Measurements from ENCODE around the gene CLASP2. TPM values are rescaled to one million over a fixed set of nuclear protein-coding genes. Genes with fewer than 3 reads are reported as not detected.

Gene CLASP2
- polyA plus RNA-seq, 4 donors = 44.6 to 65.9 (median 53.2) TPM

DNA sequence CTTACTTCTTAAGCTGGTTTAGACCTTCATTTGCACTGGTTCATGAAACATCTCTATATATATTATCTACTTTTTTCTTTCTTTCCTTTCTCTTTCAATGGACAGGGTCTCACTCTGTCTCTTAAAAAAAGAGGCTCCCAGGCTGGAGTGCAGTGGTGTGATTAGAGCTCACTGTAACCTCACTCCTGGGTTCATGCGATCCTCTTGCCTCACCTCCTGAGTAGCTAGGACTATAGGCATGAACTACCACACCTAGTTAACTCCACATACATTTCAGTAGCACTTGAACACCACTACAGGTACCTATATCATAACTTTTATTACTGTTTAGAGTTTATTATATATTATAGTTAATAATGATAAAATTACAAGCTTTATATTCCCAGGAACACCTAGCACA, 160.8 kb downstream of the CLASP2 start:
- DNase-seq (ENCODE audit: low read depth in 4 of 4, low spot score in 2 of 4) = no peak

DNA sequence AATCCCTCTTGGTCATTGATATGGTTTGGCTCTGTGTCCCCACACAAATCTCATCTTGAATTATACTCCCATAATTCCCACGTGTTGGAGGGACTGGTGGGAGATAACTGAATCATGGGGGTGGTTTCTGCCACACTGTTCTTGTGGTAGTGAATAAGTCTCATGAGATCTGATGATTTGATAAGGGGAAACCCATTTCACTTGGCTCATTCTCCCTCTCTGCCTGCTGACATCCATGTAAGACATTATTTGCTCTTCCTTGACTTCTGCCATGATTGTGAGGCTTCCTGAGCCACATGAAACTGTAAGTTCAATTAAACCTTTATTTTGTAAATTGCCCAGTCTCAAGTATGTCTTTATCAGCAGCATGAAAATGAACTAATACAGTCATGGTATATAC, 171.0 kb downstream of the CLASP2 start:
- DNase-seq (ENCODE audit: low read depth in 4 of 4, low spot score in 2 of 4) = no peak

GRCh38 chr3:33544126-33544525, 173.9 kb downstream of the CLASP2 start:
- no peak for DNase-seq (ENCODE audit: low read depth in 4 of 4, low spot score in 2 of 4)

DNA sequence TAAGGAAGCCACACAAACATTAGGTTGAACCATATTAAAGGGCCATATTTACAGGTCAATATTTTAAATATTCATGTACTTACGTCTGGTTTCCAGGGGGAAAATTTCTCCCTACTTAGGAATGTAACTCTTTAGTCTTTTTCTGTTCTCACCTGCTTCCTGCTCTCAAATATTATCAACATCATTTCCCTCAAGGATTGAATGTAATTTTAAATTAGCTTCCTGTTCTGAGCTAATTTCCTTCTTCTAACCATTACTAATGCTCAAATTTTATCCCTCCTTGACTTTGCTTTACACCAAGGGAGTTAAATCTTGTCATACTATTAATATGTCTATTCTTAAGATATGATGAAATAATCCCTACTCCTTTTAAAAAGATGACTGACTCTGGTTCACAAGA, 174.5 kb downstream of the CLASP2 start:
- no peak for DNase-seq (ENCODE audit: low read depth in 4 of 4, low spot score in 2 of 4)

- DNase-seq (ENCODE audit: low read depth in 4 of 4, low spot score in 2 of 4) = no peak
Measured at GRCh38 chr3:33541918-33542317, 176.1 kb downstream of the CLASP2 start.

DNA sequence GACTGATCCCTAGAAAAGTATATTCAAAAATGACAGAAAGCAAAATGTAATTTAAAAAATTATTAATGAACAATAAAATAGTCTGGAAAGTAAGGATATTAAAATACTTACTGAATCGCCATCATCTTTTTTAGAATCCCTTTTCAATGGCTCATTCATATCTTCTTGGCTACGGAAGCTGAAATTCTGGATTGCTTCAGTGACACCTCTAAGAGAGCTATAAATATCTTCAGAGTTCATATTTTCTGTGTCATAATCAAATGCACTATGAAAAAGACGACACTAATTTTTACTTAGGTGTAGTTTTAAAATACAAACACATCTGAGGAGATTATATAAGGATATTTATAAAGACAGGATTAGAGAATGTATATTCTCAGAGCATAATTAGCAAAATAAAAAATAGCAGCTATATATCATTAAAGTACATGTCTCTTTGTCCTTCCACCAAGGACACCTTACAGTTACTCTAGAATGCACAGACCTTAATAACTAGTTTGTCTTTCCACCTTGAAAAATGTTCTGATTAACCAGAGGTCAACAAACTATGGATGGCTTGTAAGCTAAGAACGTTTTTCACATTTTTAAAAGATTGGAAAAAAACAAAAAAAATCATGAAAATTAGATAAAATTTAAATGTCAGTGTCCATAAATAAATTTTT, 179.2 kb downstream of the CLASP2 start:
- no peak for DNase-seq (ENCODE audit: low read depth in 4 of 4, low spot score in 2 of 4)

GRCh38 chr3:33537133-33537532, 180.9 kb downstream of the CLASP2 start:
- DNase-seq (ENCODE audit: low read depth in 4 of 4, low spot score in 2 of 4) = no peak

DNA sequence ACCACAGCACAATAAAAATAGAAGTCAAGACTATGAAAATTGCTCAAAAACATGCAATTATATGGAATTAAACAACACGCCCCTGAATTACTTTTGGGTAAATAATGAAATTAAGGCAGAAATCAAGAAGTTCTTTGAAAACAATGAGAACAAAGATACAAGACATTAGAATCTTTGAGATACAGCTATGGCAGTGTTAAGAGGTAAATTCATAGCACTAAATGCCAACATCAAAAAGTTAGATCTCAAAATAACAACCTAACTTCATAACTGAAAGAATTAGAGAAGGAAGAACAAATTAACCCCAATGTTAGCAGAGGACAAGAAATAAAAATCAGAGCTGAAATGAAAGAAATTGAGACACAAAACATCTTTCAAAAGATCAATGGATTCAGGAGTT, 191.3 kb downstream of the CLASP2 start:
- DNase-seq (ENCODE audit: low read depth in 4 of 4, low spot score in 2 of 4) = no peak

DNA sequence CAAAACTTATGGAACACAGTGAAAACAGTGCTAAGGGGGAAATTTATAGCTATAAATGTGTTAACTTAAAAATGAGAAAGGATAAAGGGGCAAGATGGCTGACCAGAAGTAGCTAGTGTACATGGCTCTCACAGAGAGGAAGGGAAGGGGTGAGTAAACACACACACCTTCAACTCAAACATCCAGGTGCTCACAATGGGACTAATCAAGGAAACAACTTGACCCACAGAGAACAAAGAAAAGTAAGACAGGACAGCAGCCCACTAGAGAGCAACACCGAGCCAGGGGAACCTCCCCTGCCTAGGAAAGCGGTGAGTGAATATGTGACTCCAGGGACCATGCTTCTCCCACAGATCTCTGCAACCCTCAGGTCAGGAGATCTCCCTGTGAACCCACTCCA, 192.8 kb downstream of the CLASP2 start:
- no peak for DNase-seq (ENCODE audit: low read depth in 4 of 4, low spot score in 2 of 4)

DNA sequence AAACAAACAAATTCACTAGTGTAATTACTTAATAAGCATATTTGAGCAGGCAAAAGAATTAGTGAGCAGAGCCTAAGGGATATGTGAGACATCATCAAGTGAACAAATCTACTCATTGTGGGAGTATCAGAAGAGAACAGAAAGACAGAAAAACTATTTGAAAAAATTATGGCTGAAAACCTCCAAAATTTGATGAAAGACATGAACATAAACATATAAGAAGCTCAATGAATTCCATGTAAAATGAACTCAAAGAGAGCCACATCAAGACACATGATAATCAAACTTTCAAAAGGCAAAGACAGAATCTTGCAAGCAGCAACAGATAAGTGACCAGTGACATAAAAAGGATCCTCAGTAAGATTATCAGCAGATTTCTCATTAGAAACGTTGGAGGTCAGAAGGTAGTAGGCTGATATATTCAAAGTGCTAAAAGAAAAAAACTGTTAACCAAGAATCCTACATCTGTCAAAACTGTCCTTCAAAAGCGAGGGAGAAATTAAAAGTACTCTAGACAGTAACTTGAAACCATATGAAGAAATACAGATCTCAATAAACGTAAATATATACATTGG, 194.9 kb downstream of the CLASP2 start:
- DNase-seq (ENCODE audit: low read depth in 4 of 4, low spot score in 2 of 4) = no peak

DNA sequence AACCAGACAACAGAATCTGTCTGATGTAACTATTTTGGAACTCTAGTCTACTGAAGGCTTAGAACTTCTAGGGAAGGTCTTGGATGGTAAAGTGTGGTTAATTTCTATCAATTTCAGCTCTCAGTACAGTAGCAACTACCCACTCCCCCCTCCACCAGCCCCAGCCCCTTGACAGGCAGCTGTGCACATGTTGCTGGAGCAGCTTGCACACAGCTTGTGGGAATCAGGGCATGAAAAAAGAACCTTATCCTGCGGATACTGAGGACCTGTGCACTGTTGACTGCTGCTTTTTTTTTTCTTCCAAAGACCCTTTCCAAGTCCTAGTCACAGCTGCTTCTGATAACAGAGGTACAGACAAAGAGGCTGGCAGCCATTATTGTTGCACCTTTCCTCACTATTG, 196.3 kb downstream of the CLASP2 start:
- no peak for DNase-seq (ENCODE audit: low read depth in 4 of 4, low spot score in 2 of 4)

DNA sequence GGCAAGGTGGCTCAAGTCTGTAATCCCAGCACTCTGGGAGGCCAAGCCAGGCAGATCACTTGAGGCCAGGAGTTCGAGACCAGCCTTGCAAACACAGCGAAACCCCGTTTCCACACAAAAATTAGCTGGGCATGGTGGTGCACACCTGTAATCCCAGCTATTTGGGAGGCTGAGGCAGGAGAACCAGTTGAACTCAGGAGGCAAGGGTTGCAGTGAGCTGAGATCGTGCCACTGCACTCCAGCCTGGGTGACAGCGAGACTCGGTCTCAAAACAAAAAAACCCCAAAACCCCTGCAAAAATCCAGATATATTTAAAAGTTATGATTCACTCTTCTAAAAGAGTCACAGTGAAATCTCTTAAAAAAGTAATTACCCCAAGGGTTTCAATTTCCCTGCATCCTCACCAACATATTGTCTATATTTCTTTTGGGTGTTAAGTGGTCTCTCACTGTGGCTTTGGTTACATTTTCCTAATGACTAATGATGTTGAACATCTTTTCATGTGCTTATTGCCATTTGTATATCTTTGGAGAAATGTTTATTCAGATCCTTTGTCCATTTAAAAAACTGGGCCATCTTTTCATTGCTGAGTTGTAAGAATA, 204.7 kb downstream of the CLASP2 start:
- no peak for DNase-seq (ENCODE audit: low read depth in 4 of 4, low spot score in 2 of 4)

GRCh38 chr3:33505027-33505426, 213.0 kb downstream of the CLASP2 start:
- no peak for DNase-seq (ENCODE audit: low read depth in 4 of 4, low spot score in 2 of 4)

GRCh38 chr3:33496449-33496848, 221.6 kb downstream of the CLASP2 start:
- no peak for DNase-seq (ENCODE audit: low read depth in 4 of 4, low spot score in 2 of 4)

GRCh38 chr3:33491721-33492120, 226.3 kb downstream of the CLASP2 start:
- DNase-seq (ENCODE audit: low read depth in 4 of 4, low spot score in 2 of 4) = no peak

DNA sequence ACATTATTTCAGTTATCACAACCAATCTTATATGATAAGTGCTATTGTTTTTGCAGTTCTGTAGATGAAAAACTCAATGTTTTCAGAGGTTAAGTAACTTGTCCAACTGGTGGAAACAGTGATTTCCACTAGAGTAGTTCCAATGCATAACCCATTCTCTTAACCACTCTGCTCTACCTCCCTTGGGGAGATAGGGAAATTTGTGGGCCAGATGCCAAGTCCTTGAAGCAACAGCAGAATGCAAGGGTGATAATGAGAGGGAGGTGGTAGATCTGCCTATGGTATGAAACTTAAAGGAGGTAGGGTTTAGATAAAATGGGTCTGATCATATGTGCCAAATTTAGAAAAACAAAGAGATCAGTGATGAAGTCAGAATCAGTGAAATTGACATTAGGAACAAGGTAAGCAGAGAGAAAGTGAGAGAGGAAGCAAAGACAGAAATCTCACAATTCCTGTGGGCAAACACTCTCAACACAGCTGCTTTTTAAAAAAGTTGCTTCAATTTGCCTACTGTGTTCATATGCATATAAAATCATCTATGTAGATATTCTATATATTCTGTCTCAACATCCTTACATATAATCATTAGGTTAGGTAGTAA, 227.3 kb downstream of the CLASP2 start:
- DNase-seq (ENCODE audit: low read depth in 4 of 4, low spot score in 2 of 4) = no peak

DNA sequence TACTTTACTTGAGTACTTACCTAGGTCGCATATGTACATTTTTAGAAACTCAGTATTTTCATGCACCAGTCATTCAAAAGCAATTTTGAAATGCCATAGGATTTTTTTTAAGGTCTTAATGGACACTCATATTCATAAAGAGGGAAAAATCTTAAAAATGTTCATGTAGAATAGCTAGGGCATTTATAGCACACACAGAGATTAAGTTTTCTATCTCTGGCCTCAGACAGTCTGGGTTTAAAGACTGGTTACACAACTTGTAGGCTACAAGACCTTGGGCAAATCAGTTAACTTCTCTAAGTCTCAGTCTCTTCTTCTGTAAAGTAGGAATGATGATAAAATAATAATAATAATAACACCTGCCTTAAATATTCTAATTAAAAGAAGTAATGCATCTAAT, 229.4 kb downstream of the CLASP2 start:
- DNase-seq (ENCODE audit: low read depth in 4 of 4, low spot score in 2 of 4) = no peak

GRCh38 chr3:33488246-33488645, 229.8 kb downstream of the CLASP2 start:
- no peak for DNase-seq (ENCODE audit: low read depth in 4 of 4, low spot score in 2 of 4)

- no peak for DNase-seq (ENCODE audit: low read depth in 4 of 4, low spot score in 2 of 4)
Measured at GRCh38 chr3:33482111-33482521, 235.9 kb downstream of the CLASP2 start.

DNA sequence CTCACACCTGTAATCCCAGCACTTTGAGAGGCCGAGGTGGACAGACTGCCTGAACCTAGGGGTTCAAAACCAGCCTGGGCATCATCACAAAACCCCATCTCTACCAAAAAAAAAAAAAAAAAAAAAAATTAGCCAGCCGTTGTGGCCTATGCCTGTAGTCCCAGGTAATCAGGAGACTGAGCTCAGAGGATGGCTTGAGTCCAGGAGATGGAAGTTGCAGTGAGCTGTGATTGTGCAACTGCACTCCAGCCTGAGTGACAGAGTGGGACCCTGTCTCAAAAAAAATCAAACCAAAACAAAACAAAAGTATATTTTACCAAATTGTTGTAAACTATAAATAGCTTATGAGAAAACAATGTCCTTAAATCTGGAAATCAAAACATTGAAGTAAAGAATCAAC, 243.2 kb downstream of the CLASP2 start:
- no peak for DNase-seq (ENCODE audit: low read depth in 4 of 4, low spot score in 2 of 4)

- no peak for DNase-seq (ENCODE audit: low read depth in 4 of 4, low spot score in 2 of 4)
Measured at GRCh38 chr3:33473813-33474212, 244.2 kb downstream of the CLASP2 start.

GRCh38 chr3:33467786-33468185, 250.3 kb downstream of the CLASP2 start:
- no peak for DNase-seq (ENCODE audit: low read depth in 4 of 4, low spot score in 2 of 4)
